HepG2 (cell line): ENCODE measurements around the gene OST4. TPM values are rescaled to one million over a fixed set of nuclear protein-coding genes. Genes with fewer than 3 reads are reported as not detected.

Experiments used
- ADNP ChIP-seq: sonication (generic); formaldehyde crosslinking; IDR thresholded peaks from 2 replicates; pipeline ENCODE4 v1.4.0; 2020; ENCODE audit warnings: missing genetic modification reagents
- ARNTL ChIP-seq: sonication (generic); formaldehyde crosslinking; IDR thresholded peaks from 2 replicates; pipeline ENCODE4 v1.4.0; 2020; ENCODE audit warnings: mild to moderate bottlenecking, missing genetic modification reagents
- ATF3 ChIP-seq: sonication (generic); formaldehyde crosslinking; IDR thresholded peaks from 2 replicates; pipeline ENCODE4 v1.4.0; 2020; ENCODE audit warnings: missing genetic modification reagents
- ATRX ChIP-seq: sonication (generic); formaldehyde crosslinking; IDR thresholded peaks from 2 replicates; pipeline ENCODE4 v1.4.0; 2020; ENCODE audit warnings: missing genetic modification reagents, borderline replicate concordance
- BCL3 ChIP-seq: sonication (generic); formaldehyde crosslinking; IDR thresholded peaks from 2 replicates; pipeline ENCODE4 v1.5.1; 2020; ENCODE audit warnings: mild to moderate bottlenecking, missing genetic modification reagents, moderate library complexity
- DMAP1 ChIP-seq: IDR thresholded peaks from 2 replicates; pipeline ENCODE4 v1.6.1; 2016
- EEA1 ChIP-seq: sonication (generic); formaldehyde crosslinking; IDR thresholded peaks from 2 replicates; pipeline ENCODE4 v1.5.1; 2020; ENCODE audit warnings: mild to moderate bottlenecking, missing genetic modification reagents, borderline replicate concordance
- ELK4 ChIP-seq: sonication (generic); formaldehyde crosslinking; IDR thresholded peaks from 2 replicates; pipeline ENCODE4 v1.9.0; 2021; ENCODE audit warnings: missing genetic modification reagents, borderline replicate concordance
- ETV6 ChIP-seq: sonication (generic); formaldehyde crosslinking; conservative IDR thresholded peaks from 2 replicates; pipeline ENCODE4 v1.4.0; 2020; ENCODE audit warnings: missing genetic modification reagents
- FIP1L1 ChIP-seq: fragments of 200-400 bp; formaldehyde crosslinking; IDR thresholded peaks from 2 replicates; pipeline ENCODE4 v1.6.1; 2018; ENCODE audit warnings: low read depth, mild to moderate bottlenecking, low read length, moderate library complexity, borderline replicate concordance; ENCODE audit not compliant: insufficient read depth
- FOXM1 ChIP-seq: sonication (generic); formaldehyde crosslinking; IDR thresholded peaks from 2 replicates; pipeline ENCODE4 v1.5.0; 2020; ENCODE audit warnings: missing genetic modification reagents
- GTF3A ChIP-seq: sonication (generic); formaldehyde crosslinking; conservative IDR thresholded peaks from 2 replicates; pipeline ENCODE4 v1.4.0; 2020; ENCODE audit warnings: mild to moderate bottlenecking, missing genetic modification reagents
- MBD4 ChIP-seq: IDR thresholded peaks from 2 replicates; pipeline ENCODE4 v1.6.1; 2012; ENCODE audit warnings: low read length, inconsistent platforms, borderline replicate concordance
- THRA ChIP-seq: sonication (generic); formaldehyde crosslinking; IDR thresholded peaks from 2 replicates; pipeline ENCODE4 v1.4.0; 2020; ENCODE audit warnings: missing genetic modification reagents, borderline replicate concordance
- ZBTB3 ChIP-seq: sonication (generic); formaldehyde crosslinking; IDR thresholded peaks from 2 replicates; pipeline ENCODE4 v1.4.0; 2020; ENCODE audit warnings: low read depth, mild to moderate bottlenecking, moderate library complexity, missing genetic modification reagents, borderline replicate concordance
- ZBTB39 ChIP-seq: sonication (generic); formaldehyde crosslinking; IDR thresholded peaks from 2 replicates; pipeline ENCODE4 v1.5.0; 2020; ENCODE audit warnings: missing genetic modification reagents
- ZNF263 ChIP-seq: sonication (generic); formaldehyde crosslinking; IDR thresholded peaks from 2 replicates; pipeline ENCODE4 v1.4.0; 2020; ENCODE audit warnings: missing genetic modification reagents
- ZNF317 ChIP-seq: sonication (generic); formaldehyde crosslinking; IDR thresholded peaks from 2 replicates; pipeline ENCODE4 v1.5.0; 2020; ENCODE audit warnings: mild to moderate bottlenecking, missing genetic modification reagents
- ZNF552 ChIP-seq: sonication (generic); formaldehyde crosslinking; IDR thresholded peaks from 2 replicates; pipeline ENCODE4 v1.9.0; 2022; ENCODE audit warnings: missing genetic modification reagents, mild to moderate bottlenecking, borderline replicate concordance
- ZNF747 ChIP-seq: sonication (generic); formaldehyde crosslinking; IDR thresholded peaks from 2 replicates; pipeline ENCODE4 v1.8.1; 2023; ENCODE audit warnings: missing genetic modification reagents, mild to moderate bottlenecking, borderline replicate concordance
- ZNF792 ChIP-seq: IDR thresholded peaks from 2 replicates; pipeline ENCODE4 v1.6.1; 2016
- ZNF883 ChIP-seq: sonication (generic); formaldehyde crosslinking; IDR thresholded peaks from 2 replicates; pipeline ENCODE4 v1.5.1; 2020; ENCODE audit warnings: mild to moderate bottlenecking, missing genetic modification reagents; ENCODE audit errors: not compliant biosample characterization
- polyA plus RNA-seq, 8 experiments: library from polyadenylated mRNA; depleted of rRNA in 3 of 8; stranded (reverse) in 7 of 8; unstranded in 1 of 8; fragments of >200 nt; fragmentation: Illumina TruSeq in 4 of 8; extraction: Trizol in 4 of 8; gene quantifications; 2 replicates each; pipeline versions ENCODE4 v1.2.1 to v1.2.3, GENCODE V29; 2011 to 2016; ENCODE audit warnings: low read depth in 4 of 8, missing spikeins in 1 of 8, mixed read lengths in 1 of 8; ENCODE audit not compliant: insufficient read depth in 1 of 8
- total RNA-seq, 5 experiments: library from RNA; depleted of rRNA; stranded (reverse); fragments of >200 nt; fragmentation: Illumina TruSeq; extraction: Trizol; gene quantifications; 2 replicates each; pipeline ENCODE4 v1.2.3, GENCODE V29; 2016; ENCODE audit warnings: low read depth in 1 of 5

The OST4 gene
- total and polyA plus RNA-seq, 2 of the 13 experiments (the other 11 are each of a cell fraction or from before 2014, with no cell fraction given): 498 to 584 TPM

DNA sequence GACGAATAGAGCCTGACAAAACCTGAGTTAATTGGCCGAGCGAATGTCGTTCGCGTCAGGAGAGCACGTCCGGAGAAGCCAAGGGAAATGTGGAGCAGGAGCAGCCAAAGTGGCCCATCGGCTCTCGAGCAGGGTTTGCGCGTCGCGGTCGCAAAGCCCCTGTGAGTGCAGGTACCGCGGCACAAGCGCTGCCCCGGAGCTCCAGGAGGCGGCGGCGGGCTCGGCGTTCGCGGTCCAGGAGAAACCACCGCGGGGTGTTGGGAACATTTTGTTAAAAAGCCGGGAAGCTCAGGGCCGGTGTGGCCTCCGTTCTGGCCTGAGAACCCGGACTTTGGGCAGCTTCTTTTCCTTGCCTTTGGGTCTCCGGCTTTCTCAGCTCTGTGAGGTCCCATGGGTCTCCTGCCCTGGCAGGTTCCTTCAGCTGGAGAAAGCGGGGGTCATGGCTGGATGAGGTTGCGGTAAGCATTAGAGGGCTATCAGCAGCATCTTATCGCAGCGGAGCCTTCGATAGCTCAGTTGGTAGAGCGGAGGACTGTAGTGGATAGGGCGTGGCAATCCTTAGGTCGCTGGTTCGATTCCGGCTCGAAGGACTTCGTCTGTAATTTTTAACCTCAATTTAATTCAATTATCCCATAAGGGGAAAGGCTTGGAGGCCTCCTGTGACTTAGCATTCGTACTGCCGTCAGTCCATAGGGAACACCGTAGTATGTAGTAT lies 21.0 kb downstream of the OST4 start (continued):
- TF ChIP-seq ZBTB3 (CRISPR knock-in tag): no peak
- TF ChIP-seq ZNF883: peak; percentile 90
- TF ChIP-seq ZNF317 (CRISPR knock-in tag): peak; percentile 73; the same call in 1 of the 2 replicates
- TF ChIP-seq FOXM1: no peak
- TF ChIP-seq ZNF263: peak; percentile 47; the same call in 1 of the 2 replicates
- 0 out of 2 replicates have a peak, but pooled peaks have one; percentile 11 for TF ChIP-seq GTF3A (CRISPR knock-in tag)
- peak; percentile 92 for TF ChIP-seq ZNF747 (CRISPR knock-in tag)
- TF ChIP-seq ZNF552 (CRISPR knock-in tag): peak; percentile 76; the same call in 1 of the 2 replicates
- TF ChIP-seq ELK4 (CRISPR knock-in tag): no peak
- peak; percentile 79; the same call in 1 of the 2 replicates for TF ChIP-seq ETV6 (CRISPR knock-in tag)
- peak; percentile 34; the same call in 1 of the 2 replicates for TF ChIP-seq THRA (CRISPR knock-in tag)
- no peak for TF ChIP-seq ATRX (CRISPR knock-in tag)
- peak; percentile 92 for TF ChIP-seq ZNF792
- TF ChIP-seq DMAP1 (CRISPR knock-in tag): peak; percentile 75
- peak; percentile 16; the same call in 1 of the 2 replicates for TF ChIP-seq ATF3 (CRISPR knock-in tag)
- peak; percentile 98 for TF ChIP-seq BCL3 (CRISPR knock-in tag)
- no peak for TF ChIP-seq FIP1L1
- no peak for TF ChIP-seq MBD4
- TF ChIP-seq ARNTL (CRISPR knock-in tag): no peak; the same call in none of the 2 replicates
- no peak for TF ChIP-seq ADNP (CRISPR knock-in tag)
- TF ChIP-seq ZBTB39 (CRISPR knock-in tag): 0 out of 2 replicates have a peak, but pooled peaks have one; percentile 76
- peak; percentile 74; the same call in 1 of the 2 replicates for TF ChIP-seq EEA1 (CRISPR knock-in tag)
